Gastrocnemius medialis (tissue), 4 donors: Measurements from ENCODE around the gene GPR3.

Experiments
- POLR2A ChIP-seq, 2 donors: fragments of 450-650 bp; IDR thresholded peaks; one replicate each; pipeline ENCODE4 v1.6.1; 2017; ENCODE audit warnings: antibody characterized with exemption in 2 of 2, mild to moderate bottlenecking in 2 of 2, moderate library complexity in 2 of 2
- TF ChIP-seq, protein P1 (sequence below), 5 experiments: fragments of 450-650 bp in 3 of 5; fragments of 200-600 bp in 2 of 5; sonication (generic) in 2 of 5; IDR thresholded peaks in 4 of 5; conservative IDR thresholded peaks in 1 of 5; 1 replicate in 4 of 5; 2 replicates in 1 of 5; pipeline ENCODE4 v1.5.1; 2016 to 2019; ENCODE audit warnings: antibody characterized with exemption in 5 of 5, mild to moderate bottlenecking in 3 of 5, moderate library complexity in 3 of 5

DNA sequence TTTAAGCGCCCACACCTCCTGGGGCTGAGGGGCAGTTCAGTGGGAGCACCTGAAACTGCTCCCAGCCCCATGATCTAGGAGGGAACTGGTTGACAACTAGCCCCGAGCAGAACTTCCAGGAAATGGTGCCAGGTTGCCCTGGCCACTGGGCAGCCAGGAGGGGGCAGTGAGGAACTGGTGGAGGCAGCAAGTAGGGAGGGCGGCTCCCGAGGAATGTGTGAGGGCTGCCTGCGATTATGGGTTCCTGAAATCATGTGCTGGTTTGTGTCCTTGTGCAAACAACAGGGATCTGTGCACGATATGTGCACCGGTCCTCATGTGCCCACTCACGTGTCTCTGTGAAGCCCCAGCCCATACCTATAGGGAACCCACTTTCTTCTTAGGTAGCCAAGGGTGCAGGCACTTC, 9.9 kb downstream of the GPR3 start:
- TF ChIP-seq, protein P1, sequence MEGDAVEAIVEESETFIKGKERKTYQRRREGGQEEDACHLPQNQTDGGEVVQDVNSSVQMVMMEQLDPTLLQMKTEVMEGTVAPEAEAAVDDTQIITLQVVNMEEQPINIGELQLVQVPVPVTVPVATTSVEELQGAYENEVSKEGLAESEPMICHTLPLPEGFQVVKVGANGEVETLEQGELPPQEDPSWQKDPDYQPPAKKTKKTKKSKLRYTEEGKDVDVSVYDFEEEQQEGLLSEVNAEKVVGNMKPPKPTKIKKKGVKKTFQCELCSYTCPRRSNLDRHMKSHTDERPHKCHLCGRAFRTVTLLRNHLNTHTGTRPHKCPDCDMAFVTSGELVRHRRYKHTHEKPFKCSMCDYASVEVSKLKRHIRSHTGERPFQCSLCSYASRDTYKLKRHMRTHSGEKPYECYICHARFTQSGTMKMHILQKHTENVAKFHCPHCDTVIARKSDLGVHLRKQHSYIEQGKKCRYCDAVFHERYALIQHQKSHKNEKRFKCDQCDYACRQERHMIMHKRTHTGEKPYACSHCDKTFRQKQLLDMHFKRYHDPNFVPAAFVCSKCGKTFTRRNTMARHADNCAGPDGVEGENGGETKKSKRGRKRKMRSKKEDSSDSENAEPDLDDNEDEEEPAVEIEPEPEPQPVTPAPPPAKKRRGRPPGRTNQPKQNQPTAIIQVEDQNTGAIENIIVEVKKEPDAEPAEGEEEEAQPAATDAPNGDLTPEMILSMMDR (IDR thresholded peaks at IDR 0.05 in 4 of 5, conservative IDR thresholded peaks at IDR 0.05 in 1 of 5) = peak; percentile 47 to 74 (median 70)
- TF ChIP-seq POLR2A (IDR thresholded peaks at IDR 0.05) = no peak
